ENCODE results near the gene PEMT. TPM values are rescaled to one million over a fixed set of nuclear protein-coding genes. Genes with fewer than 3 reads are reported as not detected.

Gene PEMT
- total RNA-seq, 1 experiment from 2014 or later: 27.0 TPM

DNA sequence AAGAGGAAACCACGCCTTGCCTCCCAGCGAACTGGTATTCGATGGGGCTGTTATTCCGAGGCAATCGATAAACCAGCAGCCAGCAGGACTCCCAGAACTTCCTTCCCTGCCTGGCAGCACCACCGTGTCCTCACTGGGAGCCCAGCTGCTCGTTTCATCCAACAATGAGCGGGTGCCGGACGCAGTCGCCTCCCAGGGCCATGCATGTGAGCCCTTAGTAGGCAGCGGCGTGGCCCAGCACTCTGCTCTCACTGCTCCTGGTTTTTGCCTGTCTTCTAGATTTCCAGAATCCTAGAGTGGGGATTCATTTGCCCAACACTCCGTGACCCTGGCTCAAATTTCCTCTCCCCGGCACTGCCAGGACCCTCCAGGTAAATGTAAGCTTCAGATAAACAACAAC is 66.2 kb downstream of the PEMT start:
- in situ Hi-C loops (cut with HindIII; ENCODE audit: low pct_unique_long_range_greater_than_20kb, low sequenced_read_pairs): no loop called here
- no TSS peak for BruUV-seq (replicated peaks)
- intact Hi-C loops (cut with micrococcal nuclease; ENCODE audit: unreplicated experiment): no loop called here
- POLR2A ChIA-PET: no interaction called here
- TF ChIP-seq, protein P1, sequence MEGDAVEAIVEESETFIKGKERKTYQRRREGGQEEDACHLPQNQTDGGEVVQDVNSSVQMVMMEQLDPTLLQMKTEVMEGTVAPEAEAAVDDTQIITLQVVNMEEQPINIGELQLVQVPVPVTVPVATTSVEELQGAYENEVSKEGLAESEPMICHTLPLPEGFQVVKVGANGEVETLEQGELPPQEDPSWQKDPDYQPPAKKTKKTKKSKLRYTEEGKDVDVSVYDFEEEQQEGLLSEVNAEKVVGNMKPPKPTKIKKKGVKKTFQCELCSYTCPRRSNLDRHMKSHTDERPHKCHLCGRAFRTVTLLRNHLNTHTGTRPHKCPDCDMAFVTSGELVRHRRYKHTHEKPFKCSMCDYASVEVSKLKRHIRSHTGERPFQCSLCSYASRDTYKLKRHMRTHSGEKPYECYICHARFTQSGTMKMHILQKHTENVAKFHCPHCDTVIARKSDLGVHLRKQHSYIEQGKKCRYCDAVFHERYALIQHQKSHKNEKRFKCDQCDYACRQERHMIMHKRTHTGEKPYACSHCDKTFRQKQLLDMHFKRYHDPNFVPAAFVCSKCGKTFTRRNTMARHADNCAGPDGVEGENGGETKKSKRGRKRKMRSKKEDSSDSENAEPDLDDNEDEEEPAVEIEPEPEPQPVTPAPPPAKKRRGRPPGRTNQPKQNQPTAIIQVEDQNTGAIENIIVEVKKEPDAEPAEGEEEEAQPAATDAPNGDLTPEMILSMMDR (IDR thresholded peaks at IDR 0.05): no peak
- TF ChIP-seq SIN3A (IDR thresholded peaks at IDR 0.05; ENCODE audit: borderline replicate concordance, insufficient read depth, low read depth, low read length) (no peak), TCF7L2 (IDR thresholded peaks at IDR 0.05; ENCODE audit: low read depth, low read length) (no peak), POLR2AphosphoS5 (IDR thresholded peaks at IDR 0.05; ENCODE audit: low read depth, low read length) (no peak)
- TF ChIP-seq, protein P2, sequence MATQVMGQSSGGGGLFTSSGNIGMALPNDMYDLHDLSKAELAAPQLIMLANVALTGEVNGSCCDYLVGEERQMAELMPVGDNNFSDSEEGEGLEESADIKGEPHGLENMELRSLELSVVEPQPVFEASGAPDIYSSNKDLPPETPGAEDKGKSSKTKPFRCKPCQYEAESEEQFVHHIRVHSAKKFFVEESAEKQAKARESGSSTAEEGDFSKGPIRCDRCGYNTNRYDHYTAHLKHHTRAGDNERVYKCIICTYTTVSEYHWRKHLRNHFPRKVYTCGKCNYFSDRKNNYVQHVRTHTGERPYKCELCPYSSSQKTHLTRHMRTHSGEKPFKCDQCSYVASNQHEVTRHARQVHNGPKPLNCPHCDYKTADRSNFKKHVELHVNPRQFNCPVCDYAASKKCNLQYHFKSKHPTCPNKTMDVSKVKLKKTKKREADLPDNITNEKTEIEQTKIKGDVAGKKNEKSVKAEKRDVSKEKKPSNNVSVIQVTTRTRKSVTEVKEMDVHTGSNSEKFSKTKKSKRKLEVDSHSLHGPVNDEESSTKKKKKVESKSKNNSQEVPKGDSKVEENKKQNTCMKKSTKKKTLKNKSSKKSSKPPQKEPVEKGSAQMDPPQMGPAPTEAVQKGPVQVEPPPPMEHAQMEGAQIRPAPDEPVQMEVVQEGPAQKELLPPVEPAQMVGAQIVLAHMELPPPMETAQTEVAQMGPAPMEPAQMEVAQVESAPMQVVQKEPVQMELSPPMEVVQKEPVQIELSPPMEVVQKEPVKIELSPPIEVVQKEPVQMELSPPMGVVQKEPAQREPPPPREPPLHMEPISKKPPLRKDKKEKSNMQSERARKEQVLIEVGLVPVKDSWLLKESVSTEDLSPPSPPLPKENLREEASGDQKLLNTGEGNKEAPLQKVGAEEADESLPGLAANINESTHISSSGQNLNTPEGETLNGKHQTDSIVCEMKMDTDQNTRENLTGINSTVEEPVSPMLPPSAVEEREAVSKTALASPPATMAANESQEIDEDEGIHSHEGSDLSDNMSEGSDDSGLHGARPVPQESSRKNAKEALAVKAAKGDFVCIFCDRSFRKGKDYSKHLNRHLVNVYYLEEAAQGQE (IDR thresholded peaks at IDR 0.05; ENCODE audit: insufficient read depth in 1 of 2, low read depth in 2 of 2, low read length in 1 of 2): no peak
- Histone ChIP-seq H3K4me1 (ENCODE audit: control insufficient read depth, insufficient read depth, low read length) (no peaks in the 10 kb centered on the region; the same call in 1 of the 2 replicates), H3K36me3 (ENCODE audit: control insufficient read depth, insufficient read depth, low read length) (no peaks in the 10 kb centered on the region), H3K27me3 (ENCODE audit: control insufficient read depth, insufficient read depth, low read length) (no peaks in the 10 kb centered on the region), H3K4me3 (ENCODE audit: low read depth in 2 of 2, low read length in 2 of 2) (no peak overlapping the region), H3K27ac (ENCODE audit: low read length) (no peak overlapping the region), H3K9me3 (ENCODE audit: control insufficient read depth, insufficient read depth, low read depth, low read length) (no peaks in the 10 kb centered on the region)
- DNase-seq (ENCODE audit: low read depth, low spot score) (no peak), ATAC-seq (no peak)
- CTCF ChIA-PET: no interaction called here

DNA sequence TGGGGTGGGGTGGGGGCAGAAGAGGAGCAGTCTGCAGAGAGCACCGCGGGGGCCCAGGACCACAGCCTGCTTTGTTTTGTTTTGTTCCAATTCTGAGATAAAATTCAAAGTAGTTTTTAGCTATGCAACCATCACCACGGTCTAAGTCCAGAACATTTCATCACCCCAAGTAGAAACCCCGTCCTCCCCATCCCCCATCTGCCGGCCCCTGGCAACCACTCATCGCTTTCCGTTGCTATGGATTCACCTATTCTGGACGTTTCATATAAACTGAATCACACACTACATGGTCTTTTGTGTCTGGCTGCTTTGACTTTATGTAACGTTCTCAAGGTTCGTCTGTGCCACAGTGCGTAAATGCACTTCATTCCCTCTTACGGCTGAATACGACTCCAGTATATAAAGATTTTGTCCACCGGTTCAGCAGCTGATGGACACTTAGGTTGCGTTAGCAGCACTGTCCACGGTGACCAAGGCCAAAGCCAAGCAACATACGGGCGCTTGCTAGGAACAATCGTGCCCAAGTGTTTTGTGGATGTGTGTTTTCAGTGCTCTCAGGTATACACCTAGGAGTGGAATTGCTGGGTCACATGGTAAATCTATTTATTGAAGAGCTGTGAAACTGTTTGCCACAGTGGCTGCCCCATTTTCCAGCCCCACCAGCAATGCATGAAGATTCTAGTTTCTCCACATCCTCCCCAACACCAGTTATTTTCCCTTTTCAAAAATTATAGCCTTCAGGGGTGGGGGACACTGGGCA is 67.6 kb downstream of the PEMT start:
- intact Hi-C loops (cut with micrococcal nuclease; ENCODE audit: unreplicated experiment): no loop called here
- in situ Hi-C loops (cut with HindIII; ENCODE audit: low pct_unique_long_range_greater_than_20kb, low sequenced_read_pairs): no loop called here
- CTCF ChIA-PET: interaction anchor here (0.7 kb wide), 1 partner anchor 14 kb away, joined by 3 read pairs; no protein-coding TSS in a partner anchor

More for the DNA sequence above, 67.6 kb downstream of the PEMT start:
- Histone ChIP-seq H3K9me3 (ENCODE audit: control insufficient read depth, insufficient read depth, low read depth, low read length) (no peaks in the 10 kb centered on the region), H3K36me3 (ENCODE audit: control insufficient read depth, insufficient read depth, low read length) (no peaks in the 10 kb centered on the region), H3K27me3 (ENCODE audit: control insufficient read depth, insufficient read depth, low read length) (no peaks in the 10 kb centered on the region), H3K27ac (ENCODE audit: low read length) (no peak overlapping the region), H3K4me3 (ENCODE audit: low read depth in 2 of 2, low read length in 2 of 2) (no peak overlapping the region), H3K4me1 (ENCODE audit: control insufficient read depth, insufficient read depth, low read length) (no peaks in the 10 kb centered on the region; the same call in 1 of the 2 replicates)
- TF ChIP-seq, protein P2 (IDR thresholded peaks at IDR 0.05; ENCODE audit: insufficient read depth in 1 of 2, low read depth in 2 of 2, low read length in 1 of 2): no peak
- TF ChIP-seq, protein P1 (IDR thresholded peaks at IDR 0.05): no peak
- no peak for TF ChIP-seq TCF7L2 (IDR thresholded peaks at IDR 0.05; ENCODE audit: low read depth, low read length)
- no peak for TF ChIP-seq POLR2AphosphoS5 (IDR thresholded peaks at IDR 0.05; ENCODE audit: low read depth, low read length)
- TF ChIP-seq SIN3A (IDR thresholded peaks at IDR 0.05; ENCODE audit: borderline replicate concordance, insufficient read depth, low read depth, low read length): no peak
- DNase-seq (ENCODE audit: low read depth, low spot score): no peak
- no peak for ATAC-seq
- POLR2A ChIA-PET: no interaction called here
- BruUV-seq (replicated peaks): no TSS peak

Measured in Panc1 (cell line).